HuH-7 (cell line): ENCODE measurements around the gene RBMS3.

Experiments
- DNase-seq: peaks from one replicate; pipeline ENCODE4 v3.0.0; 2011; ENCODE audit warnings: low spot score

RBMS3 gene

DNA sequence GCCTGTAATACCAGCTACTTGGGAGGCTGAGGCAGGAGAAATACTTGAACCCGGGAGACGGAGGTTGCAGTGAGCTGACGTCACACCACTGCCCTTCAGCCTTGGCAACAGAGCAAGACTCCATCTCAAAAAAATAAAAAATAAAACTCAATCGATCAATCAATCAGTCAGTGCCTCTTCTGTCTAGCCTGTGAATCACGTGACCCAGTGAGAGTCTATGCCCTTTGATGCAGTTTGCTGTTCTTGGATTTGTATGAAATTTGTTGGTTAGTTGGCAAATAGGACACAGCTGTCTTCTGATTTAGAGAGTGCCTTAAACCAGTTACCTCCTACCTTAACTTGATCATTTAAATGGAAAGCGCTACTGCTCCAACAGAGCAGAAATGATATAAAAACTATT is 3.6 kb upstream of the RBMS3 start:
- no peak for DNase-seq

DNA sequence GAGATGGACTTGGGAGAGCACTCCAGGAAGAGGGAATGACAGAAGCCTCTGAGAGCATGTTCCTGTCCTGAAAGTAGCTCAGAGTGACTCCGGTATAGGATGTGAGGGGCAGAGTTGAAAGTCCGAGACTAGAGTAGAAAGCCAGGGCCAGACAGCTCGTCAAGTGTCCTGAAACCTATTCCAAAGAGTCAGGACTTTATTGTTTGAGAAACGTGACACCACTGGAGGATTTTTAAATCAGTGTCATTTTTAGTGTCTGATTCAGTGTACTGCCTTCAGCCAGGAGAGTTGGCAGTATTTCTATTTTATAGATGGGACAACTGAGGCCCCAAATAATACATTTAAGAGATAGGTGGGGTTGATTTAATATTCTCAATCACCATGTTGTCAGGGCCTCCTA is 1.6 kb upstream of the RBMS3 start:
- DNase-seq, result no peak

DNA sequence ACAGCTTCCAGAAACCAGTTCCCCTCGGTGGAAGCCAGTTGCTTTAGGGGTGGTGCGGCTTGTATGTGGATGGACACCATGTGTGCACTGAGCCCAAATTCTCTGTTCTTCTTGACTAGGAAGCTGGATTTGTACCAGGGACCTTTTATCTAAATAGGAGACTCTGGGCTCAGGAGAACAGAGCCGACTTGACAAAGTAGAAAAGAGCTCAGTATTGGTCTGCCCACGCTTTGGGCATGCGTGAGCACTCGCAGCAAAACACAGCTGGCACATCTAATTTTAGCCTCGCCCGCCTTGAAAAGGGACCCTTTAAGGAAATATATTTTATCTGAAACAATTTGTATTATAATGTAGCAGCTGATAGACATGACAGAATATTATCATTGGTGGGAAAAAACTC is 1.1 kb upstream of the RBMS3 start:
- DNase-seq, result no peak

DNA sequence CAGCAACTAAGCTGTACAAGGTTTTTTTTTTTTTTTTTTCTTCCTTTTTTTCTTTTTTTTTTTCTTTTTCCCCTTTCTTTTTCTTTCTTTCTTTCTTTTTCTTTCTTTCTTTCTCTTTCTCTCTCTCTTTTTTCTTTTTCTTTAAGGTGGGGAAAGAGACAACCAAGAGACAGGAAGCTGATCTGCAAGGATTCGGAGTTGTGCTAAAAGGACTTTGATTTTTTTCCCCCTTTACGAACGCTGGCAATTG is 148 bp downstream of the RBMS3 start:
- DNase-seq, result no peak

DNA sequence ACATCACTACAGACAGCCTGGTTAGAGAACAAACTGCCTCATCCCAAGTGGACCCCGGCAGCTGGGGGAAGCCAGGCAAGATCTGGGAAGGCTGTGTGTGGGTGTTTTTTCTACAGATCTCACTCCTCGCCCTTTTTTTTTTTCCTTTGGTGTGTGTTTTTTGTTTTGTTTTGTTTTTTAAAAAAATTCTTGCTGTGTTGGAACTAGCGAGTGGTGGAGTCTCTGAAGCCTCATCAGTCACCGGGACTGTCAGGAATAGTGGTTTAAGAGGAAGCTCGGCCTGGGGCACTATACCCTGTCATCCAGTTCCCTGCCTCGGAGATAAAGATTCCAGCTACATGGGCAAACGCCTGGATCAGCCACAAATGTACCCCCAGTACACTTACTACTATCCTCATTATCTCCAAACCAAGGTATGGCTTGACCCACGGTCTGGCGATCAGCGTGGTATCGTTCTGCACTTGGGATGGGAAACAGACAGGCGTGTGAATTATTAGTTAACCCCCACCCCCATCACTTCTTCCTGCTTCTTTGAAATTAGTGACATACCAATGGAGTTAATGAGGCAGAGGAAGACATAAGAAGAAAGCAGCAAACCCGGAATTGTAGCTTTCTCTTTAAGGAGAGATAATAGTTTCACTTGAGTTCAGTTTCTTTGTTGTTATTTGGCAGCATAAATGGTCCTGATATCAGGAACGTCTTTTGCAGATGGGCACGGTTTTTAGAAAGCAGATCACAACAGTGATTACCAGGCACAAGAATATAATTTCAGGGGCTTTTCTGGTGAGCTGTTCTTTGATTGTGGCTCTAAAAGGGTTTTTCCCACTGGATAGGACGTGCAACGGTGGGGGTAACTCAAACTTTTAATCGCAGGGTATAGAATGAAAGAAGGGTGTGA is 722 bp downstream of the RBMS3 start:
- no peak for DNase-seq

DNA sequence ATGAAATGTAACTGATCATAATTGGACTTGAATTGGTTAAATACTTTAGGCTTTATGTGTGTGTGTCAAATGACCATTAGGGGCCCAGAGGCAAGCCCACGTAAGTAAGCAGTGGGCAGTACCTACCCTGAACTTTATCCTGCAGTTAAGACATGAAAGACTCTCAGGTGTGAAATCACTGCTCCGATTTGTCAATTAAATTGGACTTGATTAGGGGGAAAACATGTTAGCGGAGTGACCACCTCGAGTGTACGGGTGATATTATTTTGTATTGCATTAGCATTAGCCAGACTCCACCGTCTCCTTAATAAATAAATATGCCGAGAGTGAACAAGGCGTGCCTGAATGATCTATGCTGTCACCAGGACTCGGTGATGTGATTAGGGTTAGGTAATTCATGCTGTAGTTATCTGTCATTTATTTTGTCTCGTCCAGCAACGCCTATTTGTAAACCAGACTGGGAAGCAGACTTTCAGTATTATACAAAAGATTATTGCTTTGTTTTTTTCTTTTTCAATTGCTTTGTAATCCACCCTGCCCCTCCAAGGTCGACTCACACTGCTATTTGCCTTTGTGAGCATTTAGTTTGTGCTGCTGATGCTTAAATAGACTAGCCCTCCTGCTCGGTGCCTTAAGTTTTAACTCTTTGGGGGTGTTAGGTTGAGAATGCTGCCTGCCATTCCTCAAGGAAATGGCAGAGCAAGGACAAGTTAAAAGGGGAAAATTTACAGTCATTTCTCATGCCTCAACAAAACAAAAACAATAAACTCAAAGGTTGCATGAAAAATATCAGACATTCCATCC is 1.8 kb downstream of the RBMS3 start:
- DNase-seq, result no peak

DNA sequence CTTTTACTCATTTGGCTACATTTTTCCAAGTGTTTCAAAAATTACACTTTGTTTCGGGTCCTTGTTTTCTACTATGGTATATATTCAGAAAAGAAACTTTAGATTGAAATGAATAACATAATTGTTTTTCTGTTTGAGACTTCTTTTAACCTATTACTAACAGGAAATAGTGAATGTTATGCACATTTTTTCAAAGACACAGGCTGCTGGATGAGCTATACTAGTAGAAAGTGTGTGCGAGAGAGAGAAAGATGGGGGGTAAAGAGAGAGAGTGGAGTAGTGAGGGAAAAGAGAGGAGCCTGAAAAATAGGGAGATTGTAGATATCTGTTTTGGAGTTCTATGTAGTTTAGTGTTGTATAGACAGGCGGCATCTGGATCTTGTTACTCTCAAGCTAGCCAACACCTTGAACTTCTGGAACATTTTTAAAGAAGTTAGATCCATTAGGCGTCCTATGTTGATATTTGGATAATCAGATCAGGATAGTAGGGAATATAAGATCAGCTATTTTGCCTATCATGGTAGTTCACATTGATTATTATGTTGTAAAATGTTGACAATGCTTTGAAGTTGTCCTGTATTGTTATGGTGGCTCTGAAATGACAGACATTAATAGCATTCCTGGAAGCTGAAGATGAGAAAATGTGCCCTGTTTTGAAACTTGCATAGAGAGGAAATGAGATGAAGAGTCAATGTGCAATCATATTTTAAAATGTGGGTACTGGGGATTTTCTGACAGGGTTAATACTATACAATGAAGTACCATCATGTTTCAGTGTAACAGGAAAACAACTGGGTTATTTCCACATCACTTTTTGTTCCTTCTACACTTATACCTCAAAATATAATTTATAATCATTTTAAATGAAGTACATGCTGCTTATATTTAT is 2.6 kb downstream of the RBMS3 start:
- no peak for DNase-seq

DNA sequence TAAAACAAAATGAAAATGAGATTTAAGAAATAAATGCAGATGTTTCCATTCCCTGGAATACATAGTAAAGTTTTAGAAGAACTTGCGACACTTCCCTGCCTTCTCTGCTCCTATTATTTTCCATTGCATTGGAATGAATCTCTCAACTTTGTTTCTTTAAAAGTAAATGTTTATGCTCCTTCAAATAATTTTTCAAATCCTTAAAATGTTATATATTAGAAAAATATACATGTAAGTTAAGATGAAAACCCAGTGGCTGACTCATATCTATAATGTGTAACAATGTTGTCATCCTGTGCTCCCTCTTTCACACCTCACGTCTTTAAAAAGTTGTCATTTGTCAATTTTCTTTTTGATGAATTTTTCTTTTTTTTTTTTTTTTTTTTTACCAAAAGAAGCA is 3.6 kb downstream of the RBMS3 start:
- DNase-seq, result no peak

DNA sequence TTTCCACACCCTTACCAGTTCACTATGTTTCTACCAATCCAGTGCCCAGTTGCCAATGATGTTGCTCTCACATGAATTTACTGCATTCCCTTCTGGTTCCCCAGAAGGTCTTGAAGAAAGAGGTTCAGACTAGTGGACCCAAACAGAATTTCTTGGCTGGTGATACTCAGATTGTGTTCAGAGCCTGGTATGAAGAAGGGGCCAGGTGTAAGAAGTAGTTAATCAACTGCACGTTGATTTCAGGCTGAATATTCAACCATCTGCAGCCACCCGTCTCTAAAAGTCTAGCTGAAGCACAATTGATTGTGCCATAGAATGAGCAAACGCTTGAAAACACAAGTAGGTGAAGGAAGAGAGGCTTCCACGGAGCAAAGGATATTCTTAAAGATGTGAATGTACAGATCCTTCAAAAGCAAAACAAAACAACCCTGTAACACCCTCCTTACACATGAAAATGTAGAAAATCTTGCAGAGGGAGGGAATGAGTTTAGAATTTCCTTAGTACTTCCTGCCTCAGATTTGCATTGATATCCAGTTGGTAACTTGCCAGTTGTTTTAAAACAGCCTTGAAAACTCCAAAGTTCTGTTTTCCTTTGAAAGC is 4.7 kb downstream of the RBMS3 start:
- DNase-seq, result no peak

DNA sequence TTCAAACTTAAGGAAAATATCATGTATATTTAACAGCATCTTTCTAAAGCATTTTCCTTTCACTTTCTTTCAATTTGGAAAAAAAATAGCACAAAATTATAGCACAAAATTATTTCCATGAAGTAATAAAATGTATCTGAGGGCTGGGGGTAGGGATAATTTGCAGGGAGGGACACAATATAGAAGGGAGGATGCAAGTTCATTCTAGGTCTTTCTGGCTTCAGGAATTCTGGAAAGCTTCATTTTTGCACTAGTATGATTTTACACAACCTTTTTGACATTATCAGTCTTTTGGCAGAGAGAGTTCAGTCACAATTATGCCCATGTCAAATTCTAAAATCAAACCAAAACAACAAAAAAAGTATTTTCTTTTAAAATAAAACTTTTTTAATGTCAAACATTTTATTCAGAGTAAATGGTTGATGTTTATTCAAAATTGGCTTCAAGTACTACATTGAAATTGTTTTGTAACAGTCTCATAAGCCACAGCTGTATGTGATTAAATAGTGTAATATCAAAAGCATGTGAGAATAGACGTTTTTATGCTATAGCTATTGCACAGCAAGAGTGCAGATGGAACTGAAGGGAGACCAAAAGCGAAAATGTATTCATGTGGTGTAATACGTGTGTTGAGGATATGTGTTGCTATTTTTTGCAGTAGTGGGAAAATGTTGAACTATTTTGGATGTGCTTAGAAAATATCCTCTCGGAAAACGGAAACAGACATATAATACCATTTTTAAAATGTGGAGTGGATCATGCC is 5.8 kb downstream of the RBMS3 start:
- no peak for DNase-seq

DNA sequence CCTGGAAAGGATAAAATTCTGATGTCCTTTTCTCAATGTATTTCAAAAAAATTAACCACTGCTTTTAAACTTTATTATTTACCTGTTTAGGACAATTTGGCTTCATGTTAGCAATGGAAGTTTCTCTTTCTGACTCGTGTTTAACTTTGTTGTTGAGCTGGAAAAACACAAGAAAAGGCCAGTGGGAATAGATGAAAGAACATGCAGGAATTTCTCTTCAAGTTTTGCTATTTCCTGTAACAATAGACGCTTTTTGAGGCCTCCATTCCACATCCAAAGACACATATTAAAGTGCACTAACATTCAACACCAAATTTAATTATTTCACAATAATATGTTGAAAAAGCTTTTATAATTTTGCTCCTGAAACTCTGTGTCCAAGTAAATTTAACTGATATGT is 9.7 kb downstream of the RBMS3 start:
- DNase-seq, result no peak

DNA sequence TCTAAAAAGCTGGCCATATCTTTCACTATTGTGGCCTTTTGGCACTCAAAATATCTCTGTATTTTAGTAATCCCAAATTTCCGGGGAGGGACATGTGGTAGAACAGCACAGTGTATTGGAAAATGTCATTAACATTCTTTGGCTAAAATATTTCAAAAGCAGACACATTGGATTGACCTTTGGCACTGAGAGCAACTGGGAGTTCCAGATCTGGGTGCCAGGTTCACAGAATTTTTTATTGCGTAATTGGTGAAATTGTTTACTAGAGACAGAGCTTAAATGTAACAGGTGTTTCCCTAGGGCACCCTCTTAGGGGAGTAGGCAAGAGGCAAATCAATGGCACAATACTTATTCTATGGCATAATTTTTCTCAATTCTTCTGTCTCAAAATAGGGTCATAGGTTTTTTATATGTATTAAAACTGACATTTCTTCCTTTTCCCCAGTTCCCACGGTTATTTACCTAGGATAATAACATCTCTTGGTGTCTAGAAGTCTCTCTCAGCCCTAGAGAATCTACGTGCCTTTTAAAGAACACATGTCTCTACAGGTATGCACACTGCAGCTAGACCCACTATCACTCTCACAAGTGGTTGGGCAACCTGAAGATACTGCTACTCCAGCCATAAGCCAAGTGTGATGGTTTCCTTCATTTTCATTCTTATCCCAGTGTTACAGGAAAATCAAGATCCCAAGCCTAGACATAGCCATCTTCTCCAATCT is 10.6 kb downstream of the RBMS3 start:
- no peak for DNase-seq

DNA sequence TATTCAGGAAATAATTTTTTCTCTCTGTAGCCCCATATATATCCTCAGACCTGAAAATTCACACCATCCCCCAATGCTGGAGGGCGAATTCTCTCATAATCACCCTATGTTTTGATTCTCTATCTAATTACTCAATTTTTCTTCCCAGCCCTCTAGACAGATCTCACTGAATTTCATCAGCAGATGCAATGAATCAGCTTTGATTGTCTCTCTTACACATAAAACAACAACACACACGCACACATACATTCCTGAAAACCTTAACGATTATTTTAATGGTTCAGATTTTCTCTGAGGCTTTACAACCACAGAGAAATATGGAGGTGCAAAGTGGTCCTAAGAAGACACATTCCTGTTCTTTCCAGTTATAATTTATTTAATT is 11.1 kb downstream of the RBMS3 start:
- DNase-seq, result no peak

DNA sequence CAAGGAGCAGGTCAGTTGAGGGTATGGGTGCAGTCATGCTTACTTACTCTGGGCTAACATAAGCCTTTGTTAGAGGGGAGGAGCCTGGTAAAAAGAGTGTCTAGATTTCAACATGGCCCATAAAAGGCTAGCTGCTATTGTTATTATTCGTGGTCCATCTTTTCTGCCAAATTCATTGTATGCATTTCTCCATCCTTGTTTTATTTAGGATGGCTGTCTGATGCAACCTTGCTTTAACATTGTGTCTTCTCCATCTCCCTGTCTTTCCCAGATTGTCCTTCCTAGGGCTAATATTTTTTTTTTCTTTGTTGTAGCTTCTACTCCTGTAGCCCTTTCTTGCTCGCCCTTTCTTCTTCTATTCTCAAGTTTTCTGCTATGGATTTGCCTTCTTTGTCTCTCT is 12.6 kb downstream of the RBMS3 start:
- DNase-seq, result no peak

DNA sequence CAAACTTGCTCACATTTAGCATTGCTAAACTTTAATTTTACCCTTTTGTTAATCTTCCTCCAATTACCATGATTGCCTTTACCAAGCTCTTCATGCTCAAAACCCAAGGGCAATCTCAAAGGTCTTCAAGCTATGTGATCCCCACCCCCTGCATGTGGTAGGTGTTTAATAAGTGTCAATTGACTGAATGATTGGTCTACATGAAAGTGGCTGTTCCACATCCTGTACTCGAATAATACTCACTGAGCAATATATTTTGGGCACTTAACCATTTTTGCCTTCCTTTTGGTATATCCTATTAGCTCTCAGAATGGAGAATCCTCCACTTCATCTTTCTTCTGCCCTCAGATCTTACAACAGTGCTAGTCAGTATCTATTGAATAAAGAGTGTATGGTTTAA is 17.1 kb downstream of the RBMS3 start:
- DNase-seq, result no peak

DNA sequence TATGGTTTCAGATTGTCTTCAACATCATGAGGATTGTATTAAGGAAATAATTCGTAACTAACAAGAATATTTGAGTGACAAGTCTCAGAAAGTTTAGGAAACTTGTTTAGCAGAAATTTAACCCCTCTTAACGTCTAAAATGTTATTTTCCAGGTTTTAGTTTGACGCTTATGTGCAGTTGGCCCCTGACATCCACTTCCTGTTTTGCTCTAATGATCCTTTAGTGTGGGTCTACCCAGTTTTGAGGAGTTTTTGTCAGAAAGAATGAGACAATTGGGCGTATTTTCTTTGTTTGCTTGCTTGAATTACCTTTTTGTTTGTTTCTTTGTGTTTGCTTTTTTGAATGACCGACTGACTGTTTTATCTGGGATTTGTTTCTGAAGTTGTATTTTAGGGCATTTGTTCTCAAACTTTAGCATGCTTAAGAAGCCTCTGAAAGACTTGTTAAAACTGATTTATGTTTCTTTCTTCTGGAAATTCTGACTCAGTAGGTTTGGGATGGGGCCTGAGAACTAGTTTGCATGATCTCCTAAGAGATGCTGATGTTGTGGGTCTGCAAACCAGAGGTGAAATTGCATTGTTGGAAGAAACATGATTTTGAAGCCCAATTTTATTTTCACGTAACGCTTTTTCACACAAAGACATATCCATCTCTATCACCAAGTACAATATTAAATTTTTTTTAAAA is 20.6 kb downstream of the RBMS3 start:
- DNase-seq, result no peak

DNA sequence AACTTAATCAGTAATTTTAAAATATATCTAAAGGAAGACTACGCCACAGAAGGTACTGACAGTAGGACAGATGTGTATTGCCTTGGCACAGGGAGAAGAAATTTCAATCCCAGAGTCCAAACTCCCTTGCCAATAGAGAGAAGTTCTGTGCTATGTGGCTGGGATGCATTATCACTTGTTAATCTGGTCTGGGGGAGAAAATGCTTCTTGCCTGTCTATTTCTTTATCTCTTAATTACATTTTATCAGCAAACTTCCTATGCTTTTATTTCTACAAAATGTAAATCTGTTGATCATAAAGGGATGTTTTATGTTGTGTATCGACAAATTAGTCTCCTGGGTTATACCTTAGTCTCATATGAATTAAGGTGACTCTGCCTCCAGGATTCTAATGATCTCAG is 21.7 kb downstream of the RBMS3 start:
- DNase-seq, result no peak

DNA sequence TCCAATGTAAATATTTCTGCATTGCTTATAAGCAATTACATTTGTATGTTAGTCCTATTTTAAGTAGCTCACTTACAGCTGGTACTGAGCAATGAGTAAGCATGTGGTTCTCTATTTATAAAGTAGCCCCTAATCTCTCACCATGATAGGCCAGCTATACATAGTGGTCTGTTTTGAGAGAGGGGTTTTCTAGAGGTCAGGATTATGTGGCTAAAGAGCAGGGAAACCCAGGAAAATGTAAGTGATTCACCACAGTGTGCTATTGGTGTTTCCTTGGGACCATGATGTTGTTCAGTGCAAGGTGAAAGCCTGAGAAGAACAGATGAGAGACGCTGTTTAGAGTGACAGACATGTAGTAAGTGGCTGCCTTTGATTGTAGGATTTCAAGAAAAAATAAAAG is 26.4 kb downstream of the RBMS3 start:
- no peak for DNase-seq

DNA sequence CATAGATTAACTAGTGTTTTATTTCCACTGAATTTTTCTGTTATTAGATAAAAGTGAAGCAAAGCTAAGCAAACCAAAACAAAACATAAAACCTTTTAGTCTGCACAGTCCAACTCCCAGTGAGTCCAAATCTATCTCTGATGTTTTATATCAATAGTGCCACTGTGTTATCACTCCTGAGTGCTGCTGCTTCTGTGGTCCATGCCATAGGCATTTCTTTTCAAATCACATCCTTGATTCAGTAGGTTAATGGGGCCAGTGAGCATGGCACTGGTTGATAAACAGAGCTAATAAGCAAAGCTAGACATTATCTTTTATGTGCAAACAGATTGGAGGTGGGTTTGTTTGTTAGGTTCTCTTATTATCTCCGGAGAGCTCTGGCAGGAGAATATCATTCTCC is 30.0 kb downstream of the RBMS3 start:
- no peak for DNase-seq

DNA sequence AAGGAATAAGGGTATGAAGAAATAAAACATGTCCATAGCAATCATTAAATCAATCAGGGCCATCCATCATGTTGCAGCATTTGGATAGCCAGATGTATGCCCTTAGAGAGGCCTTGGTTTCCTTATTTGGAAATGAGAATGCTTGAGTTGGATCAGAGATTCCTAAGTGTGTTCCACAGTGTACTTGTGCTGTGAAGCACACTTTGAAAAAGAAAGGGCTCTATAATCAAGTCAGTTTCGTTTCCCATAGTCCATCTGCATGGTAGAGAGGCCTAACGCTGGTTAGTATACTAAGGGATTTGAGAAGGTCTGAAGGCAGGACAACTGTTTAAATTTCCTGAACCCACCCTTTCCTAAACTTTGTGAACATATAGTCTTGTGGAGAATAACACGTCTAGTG is 30.9 kb downstream of the RBMS3 start:
- no peak for DNase-seq
